GM12873 (cell line): ENCODE data around the gene AATF.

ENCODE experiments used
- TF ChIP-seq, protein P1 (sequence below): IDR thresholded peaks from 2 replicates; pipeline ENCODE4 v1.5.1; 2012; ENCODE audit warnings: low read depth, mild to moderate bottlenecking, moderate library complexity, low read length, control low read depth; ENCODE audit not compliant: insufficient read depth; ENCODE audit errors: missing control alignments

AATF gene

GRCh38 chr17:36931697-36932382, 16.9 kb upstream of the AATF start:
- TF ChIP-seq, protein P1, sequence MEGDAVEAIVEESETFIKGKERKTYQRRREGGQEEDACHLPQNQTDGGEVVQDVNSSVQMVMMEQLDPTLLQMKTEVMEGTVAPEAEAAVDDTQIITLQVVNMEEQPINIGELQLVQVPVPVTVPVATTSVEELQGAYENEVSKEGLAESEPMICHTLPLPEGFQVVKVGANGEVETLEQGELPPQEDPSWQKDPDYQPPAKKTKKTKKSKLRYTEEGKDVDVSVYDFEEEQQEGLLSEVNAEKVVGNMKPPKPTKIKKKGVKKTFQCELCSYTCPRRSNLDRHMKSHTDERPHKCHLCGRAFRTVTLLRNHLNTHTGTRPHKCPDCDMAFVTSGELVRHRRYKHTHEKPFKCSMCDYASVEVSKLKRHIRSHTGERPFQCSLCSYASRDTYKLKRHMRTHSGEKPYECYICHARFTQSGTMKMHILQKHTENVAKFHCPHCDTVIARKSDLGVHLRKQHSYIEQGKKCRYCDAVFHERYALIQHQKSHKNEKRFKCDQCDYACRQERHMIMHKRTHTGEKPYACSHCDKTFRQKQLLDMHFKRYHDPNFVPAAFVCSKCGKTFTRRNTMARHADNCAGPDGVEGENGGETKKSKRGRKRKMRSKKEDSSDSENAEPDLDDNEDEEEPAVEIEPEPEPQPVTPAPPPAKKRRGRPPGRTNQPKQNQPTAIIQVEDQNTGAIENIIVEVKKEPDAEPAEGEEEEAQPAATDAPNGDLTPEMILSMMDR, result no peak

DNA sequence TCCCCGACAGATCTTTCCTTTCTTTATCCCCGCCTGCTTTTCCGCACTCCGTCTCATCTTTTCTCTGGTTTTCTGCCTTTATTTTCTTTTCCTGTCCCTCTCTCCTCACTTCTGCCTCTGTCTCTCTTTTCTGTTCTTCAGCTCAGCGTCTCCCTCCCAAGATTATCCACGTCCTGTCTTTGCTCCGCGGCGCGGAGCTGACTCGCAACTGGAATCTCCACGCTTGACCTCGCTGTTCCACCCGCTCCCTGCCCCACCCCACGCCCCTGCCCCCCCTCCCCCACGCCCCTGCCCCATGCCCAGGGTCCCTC, 16.4 kb upstream of the AATF start:
- TF ChIP-seq, protein P1, result no peak

- TF ChIP-seq, protein P1, result no peak
These were observed 15.9 kb upstream of the AATF start for GRCh38 chr17:36932694-36933511.

DNA sequence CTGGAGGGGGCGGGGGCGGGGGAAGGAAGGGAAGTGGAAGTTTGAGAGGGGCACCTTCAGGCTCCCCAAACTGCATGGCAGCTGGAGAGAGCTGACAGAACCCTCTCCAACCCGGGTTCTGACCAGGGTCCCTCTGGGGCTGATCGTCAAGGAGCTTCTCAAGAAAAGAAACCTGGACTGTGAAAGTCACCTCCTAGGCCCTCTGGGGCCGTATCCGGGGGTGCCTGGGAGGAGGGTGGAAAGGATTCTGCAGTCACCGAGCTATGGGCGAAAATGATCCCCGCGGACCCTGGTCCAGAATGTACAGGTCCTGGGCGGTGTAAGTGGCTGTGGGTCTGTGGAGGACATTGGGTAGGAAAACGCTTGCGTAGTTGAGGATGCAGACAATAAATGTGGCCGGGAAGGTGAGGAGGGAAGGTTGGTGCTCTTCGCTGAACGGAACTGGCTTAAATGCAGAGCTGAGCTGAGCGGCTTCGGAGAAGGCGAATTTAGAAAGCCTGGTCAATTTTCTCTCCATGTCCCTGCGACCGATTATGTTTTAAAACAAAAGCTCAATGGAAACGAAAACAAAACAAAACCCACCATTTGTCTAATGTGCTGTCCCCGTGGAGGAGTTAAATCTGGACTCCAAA, 15.1 kb upstream of the AATF start:
- TF ChIP-seq, protein P1, result no peak

GRCh38 chr17:36934144-36934691, 14.5 kb upstream of the AATF start:
- TF ChIP-seq, protein P1, result no peak

DNA sequence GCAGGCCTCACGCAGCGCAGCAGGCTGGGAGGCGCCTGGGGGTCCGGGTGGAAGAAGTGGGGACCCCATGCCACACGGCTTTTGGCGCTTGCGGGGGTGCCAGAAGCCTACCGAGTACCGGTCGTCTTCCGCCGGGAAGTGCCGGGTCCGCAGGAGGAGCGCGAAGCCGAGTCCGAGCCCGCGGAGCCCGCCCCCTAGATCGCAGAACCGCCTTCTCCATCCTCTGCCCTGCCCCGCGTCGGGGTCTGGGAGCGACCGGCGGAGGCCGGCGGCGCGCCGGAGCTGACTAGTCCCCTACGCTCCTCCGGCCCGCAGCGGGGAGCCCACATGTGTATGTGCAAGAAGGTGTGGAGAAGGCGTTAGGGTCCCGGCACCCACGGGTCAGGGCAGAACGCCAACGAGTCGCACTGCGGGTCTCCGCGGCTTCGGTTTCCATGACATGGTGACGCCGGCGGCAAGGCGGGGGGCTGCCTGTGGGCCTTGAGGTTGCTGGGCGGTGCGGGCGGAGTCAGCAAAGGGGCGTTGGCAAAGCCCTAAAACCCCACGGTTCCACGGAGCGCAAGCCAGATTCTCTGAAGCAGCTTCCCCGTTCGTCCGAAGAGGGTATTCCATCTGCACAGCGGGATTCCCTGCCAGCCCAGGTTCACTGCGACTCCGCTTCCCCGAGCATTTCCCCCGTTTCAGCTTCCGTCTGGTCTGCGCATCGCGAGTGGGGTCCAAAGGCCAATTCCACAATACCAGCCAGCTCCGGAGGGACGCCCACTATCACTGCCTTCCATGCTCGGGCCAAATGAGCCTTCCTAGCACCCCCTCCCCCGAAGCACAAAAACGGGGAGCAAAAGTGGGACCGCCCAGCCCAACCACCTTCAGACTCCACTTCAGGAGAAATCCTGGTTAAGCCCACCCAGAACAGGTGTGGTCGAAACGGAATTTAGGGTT, 13.8 kb upstream of the AATF start:
- TF ChIP-seq, protein P1, result no peak
